ENCODE results near the gene KSR1. TPM values are rescaled to one million over a fixed set of nuclear protein-coding genes. Genes with fewer than 3 reads are reported as not detected.

Gene KSR1
- total and polyA plus RNA-seq, 9 of the 15 experiments (the other 6 are each of a cell fraction or from before 2014, with no cell fraction given), result 1.4 to 51.7 (median 18.4) TPM

GRCh38 chr17:27608328-27609230, 152.3 kb downstream of the KSR1 start (continued):
- TF ChIP-seq, protein P1, sequence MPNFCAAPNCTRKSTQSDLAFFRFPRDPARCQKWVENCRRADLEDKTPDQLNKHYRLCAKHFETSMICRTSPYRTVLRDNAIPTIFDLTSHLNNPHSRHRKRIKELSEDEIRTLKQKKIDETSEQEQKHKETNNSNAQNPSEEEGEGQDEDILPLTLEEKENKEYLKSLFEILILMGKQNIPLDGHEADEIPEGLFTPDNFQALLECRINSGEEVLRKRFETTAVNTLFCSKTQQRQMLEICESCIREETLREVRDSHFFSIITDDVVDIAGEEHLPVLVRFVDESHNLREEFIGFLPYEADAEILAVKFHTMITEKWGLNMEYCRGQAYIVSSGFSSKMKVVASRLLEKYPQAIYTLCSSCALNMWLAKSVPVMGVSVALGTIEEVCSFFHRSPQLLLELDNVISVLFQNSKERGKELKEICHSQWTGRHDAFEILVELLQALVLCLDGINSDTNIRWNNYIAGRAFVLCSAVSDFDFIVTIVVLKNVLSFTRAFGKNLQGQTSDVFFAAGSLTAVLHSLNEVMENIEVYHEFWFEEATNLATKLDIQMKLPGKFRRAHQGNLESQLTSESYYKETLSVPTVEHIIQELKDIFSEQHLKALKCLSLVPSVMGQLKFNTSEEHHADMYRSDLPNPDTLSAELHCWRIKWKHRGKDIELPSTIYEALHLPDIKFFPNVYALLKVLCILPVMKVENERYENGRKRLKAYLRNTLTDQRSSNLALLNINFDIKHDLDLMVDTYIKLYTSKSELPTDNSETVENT (CRISPR knock-in tag; IDR thresholded peaks at IDR 0.05), result no peak
- TF ChIP-seq ZNF449 (CRISPR knock-in tag; IDR thresholded peaks at IDR 0.05) (no peak), HDGF (IDR thresholded peaks at IDR 0.05) (no peak), ATF7 (IDR thresholded peaks at IDR 0.05) (no peak), KDM4B (IDR thresholded peaks at IDR 0.05; ENCODE audit: borderline replicate concordance in 2 of 2, low read depth in 1 of 2) (no peak), ATF1 (CRISPR knock-in tag; IDR thresholded peaks at IDR 0.05) (no peak), ATF1 (tag; IDR thresholded peaks at IDR 0.05) (no peak), BCOR (IDR thresholded peaks at IDR 0.05) (peak; percentile 90), ARID1B (IDR thresholded peaks at IDR 0.05) (no peak), GABPB1 (CRISPR knock-in tag; IDR thresholded peaks at IDR 0.05) (no peak), NEUROD1 (IDR thresholded peaks at IDR 0.05; ENCODE audit: borderline replicate concordance, low read depth, low read length, partially characterized antibody) (no peak), TAL1 (IDR thresholded peaks at IDR 0.05) (no peak)
